Endometrial microvascular endothelial cells (primary cell): ENCODE data around the gene CCDC68. TPM values are rescaled to one million over a fixed set of nuclear protein-coding genes. Genes with fewer than 3 reads are reported as not detected.

ENCODE experiments used
- in situ Hi-C: cut with HindIII; loops from 2 replicates; pipeline ENCODE4 v1.10.0; 2017; ENCODE audit warnings: low sequenced_read_pairs, low pct_unique_long_range_greater_than_20kb; ENCODE audit errors: inconsistent ontology term
- total RNA-seq: library from RNA; depleted of rRNA; stranded (reverse); fragments of >200 nt; gene quantifications from one replicate; pipeline ENCODE4 v1.2.3, GENCODE V29; 2015; ENCODE audit errors: inconsistent ontology term

The CCDC68 gene
- total RNA-seq, 1 donor from 2014 or later, result 5.7 TPM

DNA sequence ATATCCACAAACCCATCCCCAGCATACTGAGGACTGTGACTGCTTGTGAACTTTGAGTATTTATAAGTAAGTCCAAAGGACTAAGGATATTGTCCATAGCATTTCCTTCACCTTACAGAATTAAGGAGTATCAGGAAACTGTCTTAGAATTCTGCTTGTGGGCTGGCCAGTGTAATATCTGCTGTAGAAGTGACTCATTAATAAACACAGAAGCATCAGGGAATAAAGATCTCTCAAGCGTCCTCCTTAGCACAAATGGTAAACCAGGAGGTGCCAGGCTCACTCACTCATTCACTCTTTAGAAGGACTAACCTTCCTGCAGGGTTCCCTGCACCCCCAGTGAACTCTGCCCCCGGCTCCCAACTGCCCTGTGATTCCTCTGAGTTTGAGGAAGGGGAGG lies 31.0 kb downstream of the CCDC68 start:
- in situ Hi-C loops, result no loop called here

DNA sequence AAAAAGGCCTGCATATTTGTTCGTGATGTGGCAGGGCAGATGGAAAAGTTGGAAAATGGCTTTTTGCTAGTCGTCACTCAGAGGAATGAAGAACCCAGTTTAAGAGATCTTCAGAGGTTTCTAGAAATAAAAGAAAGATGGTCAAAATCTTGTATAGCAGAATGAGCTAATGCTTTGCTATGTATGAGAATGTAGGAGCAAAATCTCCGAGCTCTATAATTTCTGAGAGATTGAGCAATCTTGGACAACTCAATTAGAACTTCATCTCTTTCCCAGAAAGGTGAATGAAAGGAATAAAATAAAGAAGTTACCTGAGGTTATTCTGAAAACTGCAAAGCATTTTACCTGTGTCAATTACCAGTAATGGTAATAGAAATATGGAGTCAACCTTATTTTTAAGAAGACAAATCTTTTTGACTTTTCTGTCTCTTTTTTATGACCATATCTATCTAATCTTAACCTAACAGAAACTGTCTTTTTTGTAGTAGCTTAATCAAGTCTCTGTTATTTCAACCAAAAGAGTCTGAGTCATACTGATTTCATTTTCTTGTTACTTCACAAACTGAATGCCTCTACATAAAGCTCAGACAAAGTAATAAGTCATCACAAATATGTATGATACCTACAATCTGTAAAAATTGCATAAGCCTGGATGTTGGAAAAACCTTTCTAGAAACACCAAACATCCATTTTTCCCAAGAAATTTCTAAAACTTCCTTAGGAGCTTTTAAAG lies 32.5 kb downstream of the CCDC68 start:
- in situ Hi-C loops, result no loop called here

DNA sequence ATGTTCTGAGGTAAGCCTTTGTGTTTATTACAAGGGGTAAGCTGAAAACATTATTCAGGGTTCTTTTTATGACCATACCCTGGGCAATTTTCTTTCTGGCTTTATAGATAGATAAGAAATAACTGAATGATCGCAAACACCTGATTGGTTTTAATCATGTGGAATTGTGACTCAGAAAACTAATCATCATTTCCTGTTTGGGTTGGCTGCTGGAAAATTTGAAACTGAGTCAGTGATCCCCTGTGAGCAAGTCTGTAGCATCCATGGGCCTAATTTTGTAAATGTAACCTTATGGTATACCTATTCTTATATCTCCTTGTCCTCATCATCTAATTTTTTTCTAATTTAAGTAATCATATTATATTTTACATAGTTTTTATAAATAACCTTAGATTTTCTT lies 34.3 kb downstream of the CCDC68 start:
- in situ Hi-C loops, result no loop called here

DNA sequence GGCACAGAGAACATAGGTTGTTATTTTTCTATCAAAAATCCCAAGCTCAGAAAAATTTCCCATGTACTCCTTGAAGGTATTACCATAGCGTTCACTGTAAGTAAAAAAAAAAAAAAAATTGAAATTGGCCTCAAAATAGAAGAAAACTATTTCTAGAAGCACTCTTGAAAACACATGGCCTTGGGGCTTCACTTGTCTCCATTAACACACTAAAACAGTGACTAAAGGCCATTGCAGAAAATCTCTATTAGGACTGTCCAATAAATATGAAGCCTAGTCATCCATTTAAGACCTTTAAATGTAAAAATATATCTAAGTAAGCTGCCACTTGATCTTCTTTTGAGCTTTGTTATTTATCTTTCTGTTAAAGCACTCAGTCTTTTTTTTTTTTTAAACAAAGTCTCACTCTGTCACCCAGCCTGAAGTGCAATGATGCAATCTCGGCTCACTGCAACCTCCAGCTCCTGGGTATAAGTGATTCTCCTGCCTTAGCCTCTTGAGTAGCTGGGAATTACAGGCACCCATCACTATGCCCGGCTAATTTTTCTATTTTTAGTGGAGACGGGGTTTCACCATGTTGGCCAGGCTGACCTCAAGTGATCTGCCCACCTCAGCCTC lies 35.8 kb downstream of the CCDC68 start:
- in situ Hi-C loops, result no loop called here

DNA sequence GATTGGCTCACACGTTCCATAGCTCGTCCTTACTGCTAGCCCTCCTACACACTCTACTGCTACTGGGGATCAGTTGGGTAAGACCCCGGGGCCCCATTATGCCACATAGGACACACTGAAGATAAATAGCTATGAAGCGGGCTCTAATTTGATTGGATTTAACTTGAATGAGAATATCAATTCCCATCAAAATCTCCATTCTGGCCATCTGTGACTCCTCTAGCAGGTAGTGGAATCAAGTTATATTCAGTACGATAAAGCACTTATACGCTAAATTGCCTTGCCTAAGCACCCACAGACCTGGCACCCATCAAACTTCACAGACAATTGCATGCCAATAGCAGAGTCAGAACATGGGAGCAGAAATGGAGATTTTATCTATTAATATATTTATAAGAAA lies 39.8 kb downstream of the CCDC68 start:
- in situ Hi-C loops, result no loop called here

DNA sequence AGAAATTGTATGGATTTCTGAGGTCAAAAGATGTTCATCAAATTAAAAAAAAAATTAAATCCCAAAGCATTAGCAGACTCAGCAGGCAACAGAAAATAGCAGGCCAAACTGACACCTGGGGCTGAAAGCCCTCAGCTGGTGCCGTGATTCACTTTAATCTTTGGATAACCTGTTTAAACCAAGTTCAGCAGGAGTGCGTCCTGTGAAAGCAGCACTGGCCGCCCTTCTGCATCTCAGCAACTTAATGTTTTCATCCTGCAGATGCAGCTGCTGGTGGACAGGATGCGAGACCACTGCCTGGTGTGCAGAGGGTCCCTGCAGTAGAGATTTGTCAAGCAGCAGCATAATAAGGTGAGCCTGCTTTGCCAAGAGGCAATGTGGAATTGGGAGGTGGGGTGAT lies 41.2 kb downstream of the CCDC68 start:
- in situ Hi-C loops, result no loop called here

DNA sequence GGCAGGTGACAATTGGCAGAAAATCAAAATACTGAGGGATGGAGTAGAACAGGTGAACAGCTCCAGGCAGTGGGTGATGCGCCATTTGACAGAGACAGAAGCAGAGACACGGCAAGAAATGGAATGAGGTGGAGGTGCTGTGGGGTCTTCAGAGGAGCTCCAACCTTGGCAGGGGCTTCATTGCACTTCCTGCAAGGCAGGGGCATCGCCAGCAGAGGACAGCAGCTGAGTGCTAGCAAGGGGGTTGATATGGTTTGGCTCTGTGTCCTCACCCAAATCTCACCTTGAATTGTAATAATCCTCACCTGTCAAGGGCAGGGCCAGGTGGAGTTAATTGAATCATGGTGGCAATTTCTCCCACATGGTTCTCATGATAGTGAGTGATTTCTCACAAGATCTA lies 42.8 kb downstream of the CCDC68 start:
- in situ Hi-C loops, result no loop called here

DNA sequence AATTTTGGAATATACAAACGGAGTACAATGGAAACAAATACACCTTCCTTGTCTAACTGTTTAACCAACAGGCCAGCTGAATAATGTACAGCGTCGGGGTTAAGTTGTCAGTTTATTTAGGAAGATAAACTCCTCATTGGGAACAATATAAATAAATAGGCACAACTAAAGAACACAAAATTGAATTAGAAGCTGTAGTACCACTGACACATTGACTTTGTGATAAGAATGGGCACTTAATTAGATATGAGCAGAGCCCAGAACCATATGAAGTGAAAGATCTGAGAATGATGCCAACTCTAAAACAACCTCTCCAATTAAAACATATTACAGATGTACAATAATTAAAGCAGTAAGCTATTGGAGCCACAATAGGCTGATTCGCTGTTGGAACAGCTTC lies 44.4 kb downstream of the CCDC68 start:
- in situ Hi-C loops, result no loop called here

DNA sequence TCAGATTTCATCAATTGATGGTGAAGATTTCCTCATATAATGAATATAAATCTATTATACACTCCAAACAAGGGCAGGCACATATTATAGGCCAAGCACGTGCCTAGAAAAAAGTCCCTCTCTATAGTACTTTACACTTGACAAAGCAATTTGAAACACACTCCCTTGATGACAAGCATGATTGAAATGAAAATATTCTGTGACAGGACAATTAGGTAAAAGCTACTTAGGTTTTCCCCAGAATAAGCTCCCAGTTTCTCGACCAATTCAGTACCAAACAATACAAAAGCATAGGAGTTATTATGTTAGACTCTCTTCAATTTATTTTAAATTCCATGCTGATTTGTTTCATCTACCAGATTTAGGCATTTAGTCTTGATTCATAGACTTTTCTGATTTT lies 47.7 kb downstream of the CCDC68 start:
- in situ Hi-C loops, result no loop called here

DNA sequence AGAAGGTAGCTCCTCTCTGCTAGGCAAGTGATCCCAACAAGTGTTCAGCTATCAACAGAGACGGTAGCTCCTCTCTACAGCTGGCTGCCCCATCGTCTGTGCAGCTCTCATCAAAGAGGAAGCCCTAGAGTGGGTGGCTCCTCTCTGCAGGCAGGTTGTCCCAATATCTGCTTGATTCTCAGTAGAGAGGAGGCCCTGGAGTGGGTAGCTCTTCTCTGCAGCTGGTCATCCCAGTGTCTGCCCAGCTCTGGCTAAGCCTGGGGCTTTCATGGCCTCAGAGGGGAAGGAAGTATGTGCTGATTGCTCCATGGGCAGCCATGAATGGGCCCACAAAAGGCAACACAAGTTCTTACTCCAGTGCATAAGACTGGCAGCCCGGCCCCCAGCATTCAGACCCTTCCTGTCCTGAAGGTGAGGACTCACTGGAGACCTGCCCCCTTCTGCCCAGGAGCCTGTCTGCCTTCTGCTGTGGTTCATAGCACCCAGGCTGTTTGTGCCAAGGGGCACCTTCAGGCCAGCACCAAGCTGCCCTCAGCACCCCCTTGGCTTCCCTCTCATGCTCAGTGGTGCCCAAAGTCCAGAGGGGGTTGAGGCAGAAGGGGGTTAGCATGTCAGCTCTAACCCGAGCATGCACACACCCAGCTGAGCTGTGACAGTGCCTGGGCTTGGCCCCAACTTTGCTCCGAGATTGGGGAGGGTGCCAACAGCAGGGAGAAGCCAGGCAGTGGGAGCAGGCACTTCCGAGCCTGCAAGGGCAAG lies 48.9 kb downstream of the CCDC68 start:
- in situ Hi-C loops, result no loop called here

DNA sequence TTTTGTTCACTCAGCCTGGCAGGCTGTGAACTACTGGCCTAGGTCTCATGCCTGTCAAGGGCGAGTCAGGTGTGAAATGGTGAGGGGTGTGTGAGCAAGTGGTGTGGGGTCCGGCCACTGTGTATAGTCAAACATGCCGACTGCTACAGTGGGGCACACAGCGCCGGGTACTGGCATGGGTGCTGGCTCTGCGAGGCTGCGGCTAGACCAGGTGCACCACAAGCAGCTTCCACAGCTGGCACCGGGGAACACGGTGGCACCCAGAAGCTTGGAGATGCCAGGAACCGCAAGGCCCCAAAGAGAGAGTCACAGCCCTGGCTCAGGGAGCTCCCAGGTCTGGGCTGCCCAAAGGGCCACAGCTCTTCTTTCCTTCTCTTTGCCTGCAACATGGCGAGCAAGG lies 49.7 kb downstream of the CCDC68 start:
- in situ Hi-C loops, result no loop called here

DNA sequence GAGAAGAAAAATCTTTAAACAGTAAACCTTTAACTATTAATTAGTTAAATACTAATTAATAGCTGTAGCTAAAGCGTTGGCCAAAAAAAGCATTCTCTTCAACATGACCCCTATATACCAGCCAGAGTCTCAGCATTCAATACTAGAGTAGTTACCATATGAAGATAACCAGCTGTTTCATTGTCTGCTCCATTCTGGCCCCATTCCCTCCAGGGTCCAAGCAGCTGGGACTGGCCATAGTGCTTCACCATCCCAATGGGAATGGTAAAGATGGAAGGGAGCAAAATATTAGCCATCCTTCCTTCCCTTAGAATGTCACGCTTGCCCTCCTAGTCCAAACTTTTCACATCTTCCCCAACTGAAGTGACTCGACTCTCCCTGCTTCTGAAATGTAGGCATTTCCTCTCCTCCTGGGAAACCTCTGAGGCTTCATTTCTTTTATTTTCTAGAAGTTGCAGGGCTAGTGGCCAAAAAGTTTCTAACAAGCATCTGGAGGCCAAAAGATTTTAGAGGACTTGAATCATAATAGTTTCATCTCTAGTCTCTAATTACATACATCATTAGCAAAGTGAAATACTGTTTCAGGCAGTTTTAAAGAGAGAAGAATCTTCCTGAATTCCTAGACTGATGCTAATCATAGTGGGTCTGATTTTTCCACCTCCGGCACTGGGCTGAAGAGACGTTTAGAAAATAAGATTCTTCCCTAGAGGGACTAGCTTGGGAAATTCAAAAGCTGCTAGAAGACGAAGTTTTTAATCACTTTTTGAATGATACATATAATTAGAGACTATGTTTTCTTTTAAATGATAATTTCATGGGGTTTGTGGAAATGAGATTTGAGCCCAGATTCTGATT lies 52.7 kb downstream of the CCDC68 start:
- in situ Hi-C loops, result no loop called here

DNA sequence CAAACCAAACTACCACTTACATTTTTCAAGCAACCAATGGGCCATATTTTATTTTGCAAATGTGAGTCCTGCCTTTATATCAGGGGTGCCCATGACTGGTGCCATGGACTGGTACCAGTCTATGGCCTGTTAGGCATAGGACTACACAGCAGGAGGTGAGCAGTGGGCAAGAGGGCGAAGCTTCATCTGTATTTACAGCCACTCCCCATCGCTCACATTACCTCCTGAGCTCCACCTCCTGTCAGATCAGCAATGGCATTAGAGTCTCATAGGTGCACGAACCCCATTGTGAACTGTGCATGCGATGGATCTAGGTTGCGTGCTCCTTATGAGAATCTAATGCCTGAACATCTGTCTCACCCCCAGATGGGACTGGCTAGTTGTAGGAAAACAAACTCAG lies 53.6 kb downstream of the CCDC68 start:
- in situ Hi-C loops, result no loop called here

DNA sequence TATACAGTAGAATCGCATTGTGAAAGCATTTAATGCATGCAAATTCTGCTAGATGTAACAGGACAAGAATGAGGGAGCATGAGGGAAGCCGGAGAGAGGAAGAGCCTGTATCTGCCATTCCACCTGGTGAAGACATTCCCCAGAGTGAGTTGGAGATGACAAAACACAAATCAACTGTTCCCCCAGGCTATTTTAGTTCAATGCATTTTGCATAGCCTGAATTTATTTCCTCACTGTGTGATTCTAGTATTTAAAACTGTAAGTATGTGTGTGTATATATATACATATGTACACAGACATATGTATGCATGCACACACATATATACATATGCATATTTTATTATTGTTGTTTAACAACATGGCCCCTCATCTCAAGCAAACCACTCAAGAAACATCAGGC lies 54.7 kb downstream of the CCDC68 start:
- in situ Hi-C loops, result no loop called here

DNA sequence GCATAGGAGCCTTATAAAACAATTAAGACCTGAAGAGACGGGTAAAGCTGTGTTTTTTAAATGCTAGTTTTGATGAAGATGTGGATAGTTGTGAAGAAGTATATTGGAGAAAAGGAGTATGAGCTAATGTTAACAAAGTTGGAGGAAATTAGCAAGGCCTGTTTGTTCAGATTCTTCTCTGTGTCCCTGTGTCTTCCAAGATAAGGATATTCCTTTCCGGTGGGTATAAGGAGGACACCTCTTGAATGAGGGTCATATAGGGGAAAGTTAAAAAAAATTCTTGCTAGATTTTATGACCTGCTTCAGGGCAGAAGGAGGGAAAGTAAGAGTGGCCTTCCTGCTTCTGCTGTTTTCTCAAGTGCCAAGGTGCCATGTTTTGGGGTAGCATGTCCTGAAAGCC lies 59.0 kb downstream of the CCDC68 start:
- in situ Hi-C loops, result no loop called here

DNA sequence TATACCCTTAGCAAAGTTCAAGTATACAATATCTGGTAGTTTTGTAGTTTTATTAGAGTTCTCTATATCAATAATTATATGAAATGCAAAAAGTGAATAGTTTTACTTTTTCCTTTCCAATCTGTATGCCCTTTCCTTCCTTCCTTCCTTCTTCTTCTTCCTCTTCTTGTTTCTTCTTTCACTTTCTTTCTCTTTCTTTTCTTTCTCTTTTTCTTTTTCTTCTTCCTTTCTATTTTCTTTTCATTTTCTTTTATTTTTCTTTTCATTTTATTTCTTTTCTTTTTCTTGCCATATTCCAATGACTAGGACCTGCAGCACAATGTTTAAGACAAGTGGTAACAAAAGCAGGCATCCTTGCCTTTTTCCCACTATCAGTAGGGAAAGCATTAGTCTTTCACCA lies 59.8 kb downstream of the CCDC68 start:
- in situ Hi-C loops, result no loop called here

DNA sequence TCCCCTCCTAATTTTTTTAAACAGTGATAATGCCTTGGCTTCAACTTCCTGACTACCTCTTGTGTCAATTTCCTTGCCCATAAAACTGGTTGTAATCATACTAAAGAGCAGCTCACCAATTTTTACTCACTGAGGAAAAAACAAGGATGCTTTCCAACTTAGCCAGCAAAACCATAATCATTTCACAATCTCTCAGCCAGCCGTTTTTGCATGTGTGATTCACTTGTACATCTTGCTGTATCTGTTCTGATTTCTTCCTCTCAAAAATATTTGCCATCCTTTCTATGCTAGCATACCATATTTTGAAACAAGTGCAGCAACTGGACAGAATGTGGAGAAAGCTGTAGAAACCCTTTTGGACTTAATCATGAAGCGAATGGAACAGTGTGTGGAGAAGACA lies 70.3 kb downstream of the CCDC68 start:
- in situ Hi-C loops, result no loop called here

DNA sequence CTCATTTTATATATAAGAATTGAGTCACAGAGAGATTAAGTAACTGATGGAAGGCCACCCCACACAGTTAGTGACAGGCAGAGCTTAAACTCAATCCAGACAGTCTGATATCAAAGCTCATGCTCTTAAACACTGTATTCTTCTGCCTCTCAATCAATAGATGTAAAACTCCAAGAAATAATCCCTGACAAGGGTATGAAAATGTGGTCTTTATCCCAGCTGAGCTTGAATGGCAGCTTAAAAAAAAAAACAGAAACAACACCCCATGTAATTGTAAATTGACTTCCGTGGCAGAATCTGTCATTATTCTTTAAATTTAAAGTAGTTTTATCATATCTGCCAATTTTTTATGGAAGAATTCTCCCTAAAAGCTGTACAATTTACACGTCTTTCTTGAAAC lies 70.9 kb downstream of the CCDC68 start:
- in situ Hi-C loops, result no loop called here

DNA sequence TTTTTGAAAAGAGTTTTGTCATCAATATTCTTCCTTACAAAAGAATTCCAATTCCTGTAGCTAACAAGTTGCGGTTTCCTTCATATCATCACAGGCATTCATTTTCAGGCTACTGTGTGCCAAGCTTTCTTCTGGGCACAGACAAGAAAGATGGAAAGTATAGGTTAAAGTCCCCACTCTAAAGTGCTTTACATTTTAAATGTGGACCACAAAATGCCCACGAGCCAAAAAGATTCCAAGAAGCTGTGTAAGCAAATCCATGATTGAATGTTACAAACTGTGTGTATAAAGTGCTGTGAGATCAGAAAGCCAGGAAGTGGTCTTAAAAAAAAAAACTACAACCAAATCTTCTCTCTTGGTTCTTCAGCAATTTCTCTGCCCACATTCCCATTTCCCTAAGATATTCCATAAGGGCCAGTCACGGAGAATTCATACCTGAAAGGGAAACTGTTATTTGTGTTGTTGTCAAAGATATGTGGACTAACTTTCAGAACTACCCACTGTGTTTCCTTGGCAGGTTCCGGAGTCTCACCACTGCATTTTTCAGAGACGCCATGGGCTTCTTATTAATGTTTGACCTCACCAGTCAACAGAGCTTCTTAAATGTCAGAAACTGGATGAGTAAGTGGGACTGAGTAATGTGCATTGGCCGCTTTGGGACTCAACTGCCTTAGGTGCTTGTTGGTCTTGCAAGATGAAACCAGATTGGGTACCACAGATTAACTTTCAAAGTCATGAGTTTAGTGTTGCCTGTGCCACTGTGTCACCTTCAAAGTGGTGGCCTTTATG lies 75.3 kb downstream of the CCDC68 start:
- in situ Hi-C loops, result no loop called here
